Neural progenitor cell (in vitro differentiated cells): ENCODE results near the gene IQSEC3.
"Not testable (repeated sequence)": the region's sequence is repeated elsewhere in the genome, so short reads cannot be mapped to it uniquely, and the experiment has no call there.

ENCODE experiments used
- CTCF ChIP-seq: fragments of 200-600 bp; sonication (generic); IDR thresholded peaks from 2 replicates; pipeline ENCODE4 v1.5.1; 2017; ENCODE audit warnings: antibody characterized with exemption, mild to moderate bottlenecking
- EZH2 ChIP-seq: fragments of 200-600 bp; sonication (generic); IDR thresholded peaks from 2 replicates; pipeline ENCODE4 v1.6.1; 2017; ENCODE audit warnings: antibody characterized with exemption, mild to moderate bottlenecking, moderate library complexity
- EZH2phosphoT487 ChIP-seq: fragments of 200-600 bp; sonication (generic); IDR thresholded peaks from 2 replicates; pipeline ENCODE4 v1.6.1; 2017; ENCODE audit warnings: antibody characterized with exemption

- TF ChIP-seq CTCF, EZH2, EZH2phosphoT487: not testable (repeated sequence)
These were observed 5.5 kb downstream of the IQSEC3 start for GRCh38 chr12:72018-72417.
